Amniotic stem cell (primary cell): ENCODE results near the gene PRR14.
"Not testable (repeated sequence)": the region's sequence is repeated elsewhere in the genome, so short reads cannot be mapped to it uniquely, and the experiment has no call there.

ENCODE experiments used
- DNase-seq: peaks from one replicate; lab custom pipeline; 2025; lab: John Stamatoyannopoulos, UW

Gene PRR14

DNA sequence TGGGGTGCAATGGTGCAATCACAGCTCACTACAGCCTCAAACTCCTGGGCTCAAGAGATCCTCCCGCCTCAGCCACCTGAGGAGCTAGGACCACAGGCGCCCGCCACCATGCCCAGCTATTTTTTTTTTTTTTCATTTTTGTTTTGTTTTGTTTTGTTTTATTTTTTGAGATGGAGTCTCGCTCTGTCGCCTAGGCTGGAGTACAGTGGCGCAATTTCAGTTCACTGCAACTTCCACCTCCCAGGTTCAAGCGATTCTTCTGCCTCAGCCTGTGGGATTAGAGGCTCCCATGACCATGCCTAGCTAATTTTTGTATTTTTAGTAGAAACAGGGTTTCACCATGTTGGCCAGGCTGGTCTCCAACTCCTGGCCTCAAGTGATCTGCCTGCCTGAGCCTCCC is 18.3 kb upstream of the PRR14 start:
- not testable (repeated sequence) for DNase-seq

DNA sequence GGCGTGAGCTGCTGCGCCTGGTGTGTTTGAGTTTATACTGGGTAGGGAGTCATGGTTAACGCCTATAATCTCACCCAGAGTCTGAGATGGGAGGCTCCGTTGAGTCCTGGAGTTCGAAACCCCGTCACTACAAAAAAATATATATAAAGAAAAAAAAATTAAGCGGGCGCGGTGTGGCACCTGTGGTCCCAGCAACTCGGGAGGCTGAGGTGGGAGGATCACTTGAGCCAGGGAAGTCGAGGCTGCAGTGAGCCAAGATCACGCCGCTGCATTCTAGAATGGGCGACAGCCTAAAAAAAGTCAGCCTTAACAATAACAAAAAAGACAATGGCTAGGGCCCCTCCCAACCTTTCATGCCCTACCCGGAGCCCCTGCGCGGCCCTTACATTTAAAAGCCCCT is 17.2 kb upstream of the PRR14 start:
- no peak for DNase-seq

DNA sequence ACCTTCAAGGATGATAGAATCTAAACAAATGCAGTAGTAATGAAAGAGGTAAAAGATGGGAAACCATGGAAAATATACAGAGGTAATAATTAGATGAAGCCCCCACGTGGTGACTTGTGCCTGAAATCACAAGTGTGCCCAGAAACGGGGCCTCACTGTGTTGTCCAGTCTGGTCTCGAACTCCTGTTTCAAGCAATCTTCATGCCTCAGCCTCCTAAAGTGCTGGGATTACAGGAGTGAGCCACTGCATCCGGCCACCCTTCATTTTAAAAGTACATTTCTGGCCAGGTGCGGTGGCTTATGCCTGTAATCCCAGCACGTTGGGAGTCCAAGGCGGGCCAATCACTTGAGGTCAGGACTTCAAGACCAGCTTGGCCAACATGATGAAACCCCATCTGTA is 14.2 kb upstream of the PRR14 start:
- DNase-seq, result no peak

GRCh38 chr16:30637139-30637538 is 13.6 kb upstream of the PRR14 start:
- not testable (repeated sequence) for DNase-seq

DNA sequence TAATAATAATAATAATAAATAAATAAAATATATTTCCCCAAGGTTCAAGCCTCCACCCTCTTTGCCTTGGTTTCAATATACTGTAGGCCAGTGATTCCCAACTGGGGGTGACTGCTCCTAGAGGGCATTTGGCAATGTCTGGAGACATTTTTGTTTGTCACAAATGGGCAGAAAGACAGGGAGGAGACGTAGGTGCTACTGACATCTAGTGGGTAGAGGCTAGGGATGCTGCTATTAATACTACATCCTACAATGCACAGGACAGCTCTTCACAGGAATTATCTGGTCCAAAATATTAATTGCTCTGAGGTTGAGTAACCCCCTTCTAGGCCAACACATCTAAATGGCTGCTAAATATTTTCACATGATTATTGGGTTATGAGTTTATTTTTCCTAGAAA is 12.8 kb upstream of the PRR14 start:
- no peak for DNase-seq

DNA sequence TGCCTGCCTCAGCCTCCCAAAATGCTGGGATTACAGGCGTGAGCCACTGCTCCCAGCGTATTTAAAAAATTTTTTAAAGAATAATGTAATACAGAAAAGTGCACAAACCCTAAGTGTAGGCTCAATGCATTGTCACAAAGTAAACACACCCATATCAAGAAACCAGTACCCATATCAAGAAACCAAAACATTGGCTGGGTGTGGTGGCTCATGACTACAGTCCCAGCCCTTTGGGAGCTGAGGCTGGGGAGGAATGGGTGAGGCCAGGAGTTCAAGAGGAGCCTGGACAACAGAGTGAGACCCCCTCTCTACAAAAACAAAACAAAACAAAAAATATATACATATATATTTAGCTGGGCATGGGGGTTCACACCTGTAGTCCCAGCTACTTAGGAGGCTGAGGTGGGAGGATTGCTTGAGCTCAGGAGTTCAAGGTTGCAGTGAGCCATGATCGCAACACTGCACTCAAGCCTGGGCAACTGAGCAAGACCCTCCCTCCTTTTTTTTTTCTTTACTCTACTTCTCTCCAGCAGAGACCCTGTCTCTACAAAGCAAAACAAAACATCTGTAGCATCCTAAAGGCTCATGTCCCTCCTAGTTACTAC is 9.3 kb upstream of the PRR14 start:
- DNase-seq, result no peak

DNA sequence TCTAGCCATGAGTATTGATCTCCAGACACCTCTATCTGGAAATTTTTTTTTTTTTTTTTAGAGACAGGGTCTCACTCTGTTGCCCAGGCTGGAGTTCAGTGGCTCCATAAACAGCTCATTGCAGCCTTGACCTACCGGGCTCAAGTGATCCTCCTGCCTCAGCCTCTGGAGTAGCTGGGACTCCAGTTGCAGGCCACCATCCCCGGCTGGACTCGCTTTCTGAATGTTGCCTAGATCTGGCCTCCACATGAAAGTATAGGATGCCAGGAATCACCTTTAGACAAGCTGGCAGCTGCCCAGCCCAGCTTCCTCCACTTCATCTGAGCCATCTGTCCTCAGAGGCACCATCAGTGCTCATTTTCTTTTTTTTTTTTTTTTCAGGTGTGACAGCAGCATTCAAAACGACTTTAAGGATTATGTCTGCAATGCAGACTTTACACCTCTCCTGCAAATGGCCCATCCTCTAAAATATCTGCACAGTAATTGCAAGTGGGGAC is 6.4 kb upstream of the PRR14 start:
- no peak for DNase-seq

DNA sequence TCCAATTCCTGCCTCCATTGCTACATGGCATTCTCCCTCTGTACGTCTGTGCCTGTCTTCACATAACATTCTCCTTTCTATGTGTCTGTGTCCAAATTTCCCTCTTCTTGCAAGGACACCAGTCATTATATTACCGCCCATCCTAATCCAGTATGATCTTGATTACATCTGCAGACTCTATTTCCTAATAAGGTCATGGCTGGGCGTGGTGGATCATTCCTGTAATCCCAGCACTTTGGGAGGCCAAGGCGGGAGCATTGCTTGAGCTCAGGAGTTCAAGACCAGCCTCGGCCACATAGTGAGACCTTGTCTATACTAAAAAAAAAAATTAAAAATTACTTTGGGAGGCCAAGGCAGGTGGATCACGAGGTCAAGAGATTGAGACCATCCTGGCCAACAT is 5.0 kb upstream of the PRR14 start:
- DNase-seq, result no peak

DNA sequence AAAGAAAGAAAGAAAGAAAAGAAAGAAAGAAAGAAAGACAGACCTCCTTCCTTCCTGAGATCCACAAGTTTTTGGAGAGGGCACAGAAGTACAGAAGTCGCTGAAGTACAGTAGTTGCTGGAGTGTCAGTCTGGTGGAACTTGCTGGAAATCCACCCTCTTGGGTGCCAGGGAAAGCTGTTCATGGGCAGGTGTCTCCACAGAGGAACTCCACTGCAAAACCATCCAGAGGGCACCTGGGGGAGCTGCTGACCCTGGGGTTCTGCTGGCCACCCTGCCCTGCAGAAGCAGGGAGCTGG is 3.5 kb upstream of the PRR14 start:
- no peak for DNase-seq

- DNase-seq, result no peak
Measured at GRCh38 chr16:30649725-30650368, 913 bp upstream of the PRR14 start.

DNA sequence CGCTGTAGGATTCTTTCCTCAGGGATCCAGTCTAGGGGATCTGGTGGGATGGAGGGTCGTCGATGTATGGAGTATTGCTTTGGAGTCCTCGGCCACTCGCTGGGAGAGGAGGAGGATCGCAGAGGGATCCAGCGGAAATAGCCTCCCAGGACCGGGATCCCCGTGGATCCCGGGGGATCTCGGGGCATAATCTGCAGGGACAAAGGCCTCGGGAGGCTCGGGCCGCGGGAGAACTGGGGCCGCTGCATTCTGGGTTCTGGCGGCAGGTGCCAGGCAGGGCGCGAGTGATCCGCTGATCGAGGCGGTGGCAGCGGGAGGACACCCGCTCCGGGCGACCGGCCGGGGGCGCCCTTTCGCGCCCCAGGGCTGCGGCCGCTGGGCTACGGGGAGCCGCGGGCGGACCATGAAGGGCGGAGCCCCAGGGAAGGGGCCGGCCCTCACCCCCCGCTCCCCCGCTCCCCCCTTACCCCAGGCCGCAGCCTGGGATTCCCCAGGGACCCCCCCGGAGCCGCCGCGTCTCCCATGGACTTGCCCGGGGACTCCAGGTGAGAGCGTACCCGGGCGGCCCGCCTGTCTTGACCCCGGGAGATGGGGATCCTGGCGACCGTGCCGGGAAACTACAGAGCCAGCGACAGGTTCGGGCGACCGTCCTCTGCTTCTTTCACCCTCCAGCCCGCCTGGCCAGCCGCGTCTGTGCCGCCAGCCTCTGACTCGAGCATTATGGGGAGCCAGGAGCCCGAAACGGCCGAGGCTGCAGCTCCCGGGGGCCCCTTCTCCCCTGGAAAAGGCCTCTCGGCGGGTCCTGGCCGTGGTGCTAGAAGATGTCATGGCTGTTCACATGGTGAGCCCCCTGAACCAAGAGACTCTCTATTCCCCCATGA is 604 bp downstream of the PRR14 start:
- peak; percentile 41 for DNase-seq

GRCh38 chr16:30652005-30652296 is 1.2 kb downstream of the PRR14 start:
- no peak for DNase-seq

GRCh38 chr16:30652718-30653117 is 2.0 kb downstream of the PRR14 start:
- DNase-seq, result no peak

DNA sequence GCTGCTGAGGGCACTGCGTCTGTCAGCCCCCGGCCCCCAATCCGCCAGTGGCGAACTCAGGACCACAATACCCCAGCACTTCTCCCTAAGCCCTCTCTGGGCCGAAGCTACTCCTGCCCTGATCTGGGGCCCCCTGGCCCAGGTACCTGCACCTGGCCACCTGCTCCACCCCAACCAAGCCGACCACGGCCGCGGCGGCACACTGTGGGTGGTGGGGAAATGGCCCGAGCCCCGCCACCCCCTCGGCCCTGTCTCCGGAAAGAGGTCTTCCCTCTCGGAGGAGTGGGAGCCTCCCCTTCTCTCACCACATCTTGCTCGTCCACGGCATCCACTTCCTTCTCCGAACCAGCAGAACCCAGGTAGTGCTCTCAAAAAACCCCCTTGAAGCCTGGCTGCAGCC is 4.1 kb downstream of the PRR14 start:
- no peak for DNase-seq

GRCh38 chr16:30655815-30656347 is 5.1 kb downstream of the PRR14 start:
- no peak for DNase-seq

DNA sequence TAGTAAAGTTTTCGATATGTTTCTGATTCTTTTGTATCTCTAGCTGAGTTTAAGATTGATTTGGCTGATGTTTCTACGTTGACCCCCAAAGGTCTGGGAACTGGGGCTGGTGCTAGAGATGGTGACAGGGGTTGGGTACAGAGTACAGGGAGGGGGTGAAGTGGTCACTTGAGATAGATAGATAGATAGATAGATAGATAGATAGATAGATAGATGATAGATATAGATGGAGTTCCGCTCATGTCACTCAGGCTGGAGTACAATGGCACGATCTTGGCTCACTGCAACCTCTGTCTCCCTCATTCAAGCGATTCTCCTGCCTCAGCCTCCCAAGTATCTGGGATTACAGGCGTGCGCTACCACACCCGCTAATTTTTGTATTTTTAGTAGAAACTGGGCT is 5.6 kb downstream of the PRR14 start:
- no peak for DNase-seq

- no peak for DNase-seq
Measured at GRCh38 chr16:30656974-30657865, 6.5 kb downstream of the PRR14 start.

GRCh38 chr16:30657866-30658730 is 7.3 kb downstream of the PRR14 start, which contains the start of gene FBRS:
TSS of gene FBRS (plus strand) at chr16:30658431. CDS start at chr16:30659519, 1,088 bp downstream.
- DNase-seq, result peak; percentile 99

GRCh38 chr16:30658731-30659506 is 8.2 kb downstream of the PRR14 start:
- peak; percentile 98 for DNase-seq
